ENCODE results near the gene CALHM5. TPM values are rescaled to one million over a fixed set of nuclear protein-coding genes. Genes with fewer than 3 reads are reported as not detected.
"Not testable (repeated sequence)": the region's sequence is repeated elsewhere in the genome, so short reads cannot be mapped to it uniquely, and the experiment has no call there.

The CALHM5 gene
- total RNA-seq, 3 donors from 2014 or later, result 0.73 to 2.4 (median 1.6) TPM

- TF ChIP-seq, protein P1, sequence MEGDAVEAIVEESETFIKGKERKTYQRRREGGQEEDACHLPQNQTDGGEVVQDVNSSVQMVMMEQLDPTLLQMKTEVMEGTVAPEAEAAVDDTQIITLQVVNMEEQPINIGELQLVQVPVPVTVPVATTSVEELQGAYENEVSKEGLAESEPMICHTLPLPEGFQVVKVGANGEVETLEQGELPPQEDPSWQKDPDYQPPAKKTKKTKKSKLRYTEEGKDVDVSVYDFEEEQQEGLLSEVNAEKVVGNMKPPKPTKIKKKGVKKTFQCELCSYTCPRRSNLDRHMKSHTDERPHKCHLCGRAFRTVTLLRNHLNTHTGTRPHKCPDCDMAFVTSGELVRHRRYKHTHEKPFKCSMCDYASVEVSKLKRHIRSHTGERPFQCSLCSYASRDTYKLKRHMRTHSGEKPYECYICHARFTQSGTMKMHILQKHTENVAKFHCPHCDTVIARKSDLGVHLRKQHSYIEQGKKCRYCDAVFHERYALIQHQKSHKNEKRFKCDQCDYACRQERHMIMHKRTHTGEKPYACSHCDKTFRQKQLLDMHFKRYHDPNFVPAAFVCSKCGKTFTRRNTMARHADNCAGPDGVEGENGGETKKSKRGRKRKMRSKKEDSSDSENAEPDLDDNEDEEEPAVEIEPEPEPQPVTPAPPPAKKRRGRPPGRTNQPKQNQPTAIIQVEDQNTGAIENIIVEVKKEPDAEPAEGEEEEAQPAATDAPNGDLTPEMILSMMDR (IDR thresholded peaks at IDR 0.05), result no peak
- TF ChIP-seq POLR2AphosphoS5 (IDR thresholded peaks at IDR 0.05), result no peak
- TF ChIP-seq POLR2A (IDR thresholded peaks at IDR 0.05), result no peak
- DNase-seq (ENCODE audit: low spot score in 2 of 2), result no peak
- Histone ChIP-seq H3K4me3 (no peak overlapping the region), H3K27ac (no peak overlapping the region), H3K27me3 (no peaks in the 10 kb centered on the region), H3K36me3 (no peaks in the 10 kb centered on the region), H3K4me1 (no peaks in the 10 kb centered on the region), H3K9me3 (no peaks in the 10 kb centered on the region)
- intact Hi-C loops (cut with DNase I; ENCODE audit: low total_unique reads), result no loop called here
Measured at GRCh38 chr6:116492331-116493067, 18.9 kb upstream of the CALHM5 start.

- H3K9me3 ChIP-seq; DNase-seq (ENCODE audit: low spot score in 2 of 2); H3K36me3 ChIP-seq; H3K27me3 ChIP-seq; intact Hi-C loops (cut with DNase I; ENCODE audit: low total_unique reads); H3K4me1 ChIP-seq; H3K4me3 ChIP-seq; H3K27ac ChIP-seq: not testable (repeated sequence)
Measured at GRCh38 chr6:116495161-116495560, 16.3 kb upstream of the CALHM5 start.

- DNase-seq (ENCODE audit: low spot score in 2 of 2), result no peak
- intact Hi-C loops (cut with DNase I; ENCODE audit: low total_unique reads), result no loop called here
- Histone ChIP-seq H3K27ac (no peak overlapping the region), H3K4me1 (no peaks in the 10 kb centered on the region), H3K36me3 (no peaks in the 10 kb centered on the region), H3K9me3 (no peaks in the 10 kb centered on the region), H3K4me3 (no peak overlapping the region), H3K27me3 (no peaks in the 10 kb centered on the region)
- no peak for TF ChIP-seq POLR2A (IDR thresholded peaks at IDR 0.05)
Measured at GRCh38 chr6:116497113-116497676, 14.2 kb upstream of the CALHM5 start.

GRCh38 chr6:116500969-116501433, 10.4 kb upstream of the CALHM5 start:
- no peaks in the 10 kb centered on the region for H3K36me3 ChIP-seq
- intact Hi-C loops (cut with DNase I; ENCODE audit: low total_unique reads), result no loop called here
- no peak overlapping the region for H3K4me3 ChIP-seq
- H3K9me3 ChIP-seq, result no peaks in the 10 kb centered on the region
- H3K27ac ChIP-seq, result no peak overlapping the region
- DNase-seq (ENCODE audit: low spot score in 2 of 2), result no peak
- H3K4me1 ChIP-seq, result no peaks in the 10 kb centered on the region
- H3K27me3 ChIP-seq, result no peaks in the 10 kb centered on the region
- TF ChIP-seq POLR2AphosphoS5 (IDR thresholded peaks at IDR 0.05) (no peak), POLR2A (IDR thresholded peaks at IDR 0.05) (no peak)
- TF ChIP-seq, protein P1 (IDR thresholded peaks at IDR 0.05), result no peak

DNA sequence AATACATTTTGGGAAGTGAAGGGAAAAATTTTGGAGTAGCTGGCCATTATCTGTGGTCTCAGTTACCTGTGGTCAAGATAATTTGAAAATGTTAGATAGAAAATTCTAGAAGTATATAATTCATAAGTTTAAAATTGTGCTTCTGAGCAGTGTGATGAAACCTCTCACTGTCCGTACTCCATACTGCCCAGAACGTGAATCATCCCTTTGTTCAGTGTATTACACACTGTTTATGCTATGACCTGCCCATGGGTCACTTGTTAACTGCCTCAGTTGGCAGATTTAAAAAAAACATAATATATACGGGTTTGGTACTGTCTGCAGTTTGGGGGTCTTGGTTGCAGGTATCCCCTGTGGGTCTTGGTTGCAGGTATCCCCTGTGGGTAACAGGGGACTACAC, 4.1 kb upstream of the CALHM5 start:
- no peaks in the 10 kb centered on the region for H3K9me3 ChIP-seq
- DNase-seq (ENCODE audit: low spot score in 2 of 2), result no peak
- no peaks in the 10 kb centered on the region for H3K27me3 ChIP-seq
- no peak overlapping the region for H3K4me3 ChIP-seq
- H3K4me1 ChIP-seq, result no peaks in the 10 kb centered on the region
- H3K36me3 ChIP-seq, result no peaks in the 10 kb centered on the region
- H3K27ac ChIP-seq, result no peak overlapping the region
- intact Hi-C loops (cut with DNase I; ENCODE audit: low total_unique reads), result no loop called here
- TF ChIP-seq POLR2A (IDR thresholded peaks at IDR 0.05) (no peak), POLR2AphosphoS5 (IDR thresholded peaks at IDR 0.05) (no peak)
- TF ChIP-seq, protein P1 (IDR thresholded peaks at IDR 0.05), result no peak

GRCh38 chr6:116508527-116508926, 2.9 kb upstream of the CALHM5 start:
- Histone ChIP-seq H3K27ac (no peak overlapping the region), H3K9me3 (no peaks in the 10 kb centered on the region), H3K36me3 (no peaks in the 10 kb centered on the region), H3K4me1 (no peaks in the 10 kb centered on the region), H3K4me3 (no peak overlapping the region), H3K27me3 (no peaks in the 10 kb centered on the region)
- DNase-seq (ENCODE audit: low spot score in 2 of 2), result no peak
- intact Hi-C loops (cut with DNase I; ENCODE audit: low total_unique reads), result no loop called here
- no peak for TF ChIP-seq POLR2AphosphoS5 (IDR thresholded peaks at IDR 0.05)
- TF ChIP-seq, protein P1 (IDR thresholded peaks at IDR 0.05), result no peak
- TF ChIP-seq POLR2A (IDR thresholded peaks at IDR 0.05), result no peak
